GM23248 (cell line): ENCODE measurements around the gene SLAMF7. TPM values are rescaled to one million over a fixed set of nuclear protein-coding genes. Genes with fewer than 3 reads are reported as not detected.
A peak's percentile ranks its signal among the peaks of the same experiment; 100 is the strongest.

Experiments
- DNase-seq: peaks from one replicate; pipeline ENCODE4 v3.0.0-alpha.2; 2015
- H2AFZ ChIP-seq: fragments of 200-600 bp; sonication (generic); 2 replicates; pipeline ENCODE4 v1.6.1; 2016; ENCODE audit warnings: antibody characterized with exemption
- H3F3A ChIP-seq: fragments of 200-600 bp; sonication (generic); 2 replicates; pipeline ENCODE4 v1.6.1; 2016; ENCODE audit warnings: mild to moderate bottlenecking, antibody characterized with exemption, mixed run types; ENCODE audit not compliant: insufficient read depth
- H3K27ac ChIP-seq: fragments of 200-600 bp; sonication (generic); 2 replicates; pipeline ENCODE4 v1.5.1; 2016; ENCODE audit warnings: mild to moderate bottlenecking
- H3K27me3 ChIP-seq: fragments of 200-600 bp; sonication (generic); replicated peaks from 2 replicates; pipeline ENCODE4 v1.6.1; 2016; ENCODE audit warnings: mild to moderate bottlenecking; ENCODE audit not compliant: insufficient read depth
- H3K36me3 ChIP-seq: fragments of 200-600 bp; sonication (generic); 2 replicates; pipeline ENCODE4 v1.6.1; 2016; ENCODE audit warnings: low read depth, mild to moderate bottlenecking
- H3K4me1 ChIP-seq: fragments of 200-600 bp; sonication (generic); 2 replicates; pipeline ENCODE4 v1.6.1; 2016; ENCODE audit warnings: mild to moderate bottlenecking; ENCODE audit not compliant: insufficient read depth
- H3K4me2 ChIP-seq: fragments of 200-600 bp; sonication (generic); one replicate; pipeline ENCODE4 v1.6.1; 2016; ENCODE audit warnings: mild to moderate bottlenecking; ENCODE audit not compliant: unreplicated experiment
- H3K4me3 ChIP-seq: fragments of 200-600 bp; sonication (generic); 2 replicates; pipeline ENCODE4 v1.5.1; 2016; ENCODE audit warnings: mild to moderate bottlenecking
- H3K79me2 ChIP-seq: fragments of 200-600 bp; sonication (generic); 2 replicates; pipeline ENCODE4 v1.6.1; 2016; ENCODE audit warnings: mild to moderate bottlenecking; ENCODE audit not compliant: insufficient read depth
- H3K9ac ChIP-seq: fragments of 200-600 bp; sonication (generic); 2 replicates; pipeline ENCODE4 v1.6.1; 2016; ENCODE audit warnings: mild to moderate bottlenecking
- H3K9me2 ChIP-seq: fragments of 200-600 bp; sonication (generic); 2 replicates; pipeline ENCODE4 v1.6.1; 2016; ENCODE audit warnings: mixed run types, mild to moderate bottlenecking, moderate library complexity; ENCODE audit not compliant: insufficient read depth
- H3K9me3 ChIP-seq: fragments of 200-600 bp; sonication (generic); one replicate; pipeline ENCODE4 v1.6.1; 2017; ENCODE audit warnings: low read depth
- H4K20me1 ChIP-seq: fragments of 200-600 bp; sonication (generic); 2 replicates; pipeline ENCODE4 v1.6.0; 2016; ENCODE audit not compliant: insufficient read depth
- EZH2 ChIP-seq: fragments of 200-600 bp; sonication (generic); IDR thresholded peaks from 2 replicates; pipeline ENCODE4 v1.6.1; 2018; ENCODE audit warnings: antibody characterized with exemption, mild to moderate bottlenecking; ENCODE audit not compliant: insufficient read depth, poor library complexity, severe bottlenecking
- EZH2phosphoT487 ChIP-seq: fragments of 200-600 bp; sonication (generic); IDR thresholded peaks from 2 replicates; pipeline ENCODE4 v1.6.1; 2018; ENCODE audit warnings: antibody characterized with exemption, moderate library complexity, mild to moderate bottlenecking, low read depth; ENCODE audit not compliant: insufficient read depth
- WGBS, 2 experiments: methylation state at CpG; one replicate each; pipeline ENCODE4 v1.1.6; 2015 to 2017; ENCODE audit warnings: low lambda C conversion rate in 2 of 2, low coverage in 1 of 2; ENCODE audit errors: missing lambda C conversion rate in 2 of 2; 5-methylcytosine and 5-hydroxymethylcytosine counted together
- in situ Hi-C: fragments of 300-500 bp; cut with MboI; formaldehyde crosslinking; loops from 2 replicates; pipeline ENCODE4 v1.15.0; 2020
- polyA plus RNA-seq: library from polyadenylated mRNA; unstranded; fragments of >200 nt; fragmentation: Nextera tagmentation; extraction: Ambion mirVana; gene quantifications from 2 replicates; pipeline ENCODE4 v1.2.1, GENCODE V29; 2016
- total RNA-seq: library from RNA; depleted of rRNA; stranded (reverse); fragments of >200 nt; shearing (Covaris generic); gene quantifications from 2 replicates; pipeline ENCODE4 v1.2.3, GENCODE V29; 2014

SLAMF7 gene
- total and polyA plus RNA-seq, 2 experiments from 2014 or later: not detected

DNA sequence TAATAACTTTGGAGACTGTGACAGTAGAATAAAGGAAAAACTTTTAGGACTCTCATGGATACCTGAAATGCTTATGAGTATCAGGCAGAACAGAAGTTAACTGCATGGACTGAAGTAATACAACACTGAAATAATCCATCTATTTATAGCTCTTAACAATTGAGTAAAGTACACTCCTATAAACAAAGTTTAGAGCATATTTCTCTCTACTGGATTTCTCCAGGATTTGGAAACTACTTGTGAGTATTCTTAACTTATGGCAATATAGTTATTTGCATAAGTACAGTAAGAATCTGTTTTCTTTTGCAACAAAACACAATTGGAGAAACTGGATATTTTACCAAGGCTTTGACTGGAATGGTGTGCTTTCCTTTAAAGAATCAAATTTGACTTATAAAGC, 17.6 kb upstream of the SLAMF7 start:
- no peak overlapping the region for H2AFZ ChIP-seq
- in situ Hi-C loops: no loop called here
- H3K36me3 ChIP-seq: no peaks in the 10 kb centered on the region
- H3K9ac ChIP-seq: no peak overlapping the region
- no peaks in the 10 kb centered on the region for H3K4me1 ChIP-seq
- H3K4me3 ChIP-seq: no peak overlapping the region
- TF ChIP-seq EZH2 (no peak), EZH2phosphoT487 (no peak)
- no peak overlapping the region for H3K4me2 ChIP-seq
- H3K27me3 ChIP-seq: peaks cover 20% of the 10 kb centered on the region; the same call in 1 of the 2 replicates
- H3K79me2 ChIP-seq: no peaks in the 10 kb centered on the region
- no peak overlapping the region for H3K27ac ChIP-seq
- no peaks in the 10 kb centered on the region for H3F3A ChIP-seq
- no peaks in the 10 kb centered on the region for H3K9me2 ChIP-seq
- DNase-seq: no peak
- no peaks in the 10 kb centered on the region for H4K20me1 ChIP-seq
- no peaks in the 10 kb centered on the region for H3K9me3 ChIP-seq

DNA sequence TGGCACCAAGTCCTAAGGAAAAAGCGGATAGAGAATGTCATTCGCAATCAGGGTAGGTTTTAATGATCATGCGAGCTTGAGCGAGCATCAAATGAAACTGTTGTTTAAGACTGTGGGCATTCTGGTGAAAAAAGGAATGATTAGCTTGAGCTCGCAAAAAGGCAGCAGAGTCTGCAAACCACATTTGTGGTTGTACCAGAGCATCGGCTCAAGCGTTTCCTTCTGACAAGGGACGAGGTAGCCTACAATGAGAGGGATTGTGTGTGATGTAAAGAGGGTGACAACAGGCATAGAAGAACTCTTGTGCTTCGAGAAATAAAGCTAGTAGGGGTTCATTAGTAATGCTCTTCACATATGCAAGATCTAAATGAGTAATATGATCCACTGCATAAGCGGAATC, 16.3 kb upstream of the SLAMF7 start:
- Histone ChIP-seq H4K20me1 (no peaks in the 10 kb centered on the region), H2AFZ (no peak overlapping the region), H3K4me3 (no peak overlapping the region), H3K9me3 (no peaks in the 10 kb centered on the region), H3K4me2 (no peak overlapping the region), H3K27me3 (peaks cover 20% of the 10 kb centered on the region; the same call in 1 of the 2 replicates), H3K36me3 (no peaks in the 10 kb centered on the region), H3F3A (no peaks in the 10 kb centered on the region), H3K9ac (no peak overlapping the region), H3K9me2 (no peaks in the 10 kb centered on the region), H3K4me1 (no peaks in the 10 kb centered on the region), H3K79me2 (no peaks in the 10 kb centered on the region), H3K27ac (no peak overlapping the region)
- DNase-seq: no peak
- in situ Hi-C loops: no loop called here
- no peak for TF ChIP-seq EZH2
- no peak for TF ChIP-seq EZH2phosphoT487
- WGBS, 2 experiments: 30 to 32% methylated on average over 10 of the region's 10 CpGs

DNA sequence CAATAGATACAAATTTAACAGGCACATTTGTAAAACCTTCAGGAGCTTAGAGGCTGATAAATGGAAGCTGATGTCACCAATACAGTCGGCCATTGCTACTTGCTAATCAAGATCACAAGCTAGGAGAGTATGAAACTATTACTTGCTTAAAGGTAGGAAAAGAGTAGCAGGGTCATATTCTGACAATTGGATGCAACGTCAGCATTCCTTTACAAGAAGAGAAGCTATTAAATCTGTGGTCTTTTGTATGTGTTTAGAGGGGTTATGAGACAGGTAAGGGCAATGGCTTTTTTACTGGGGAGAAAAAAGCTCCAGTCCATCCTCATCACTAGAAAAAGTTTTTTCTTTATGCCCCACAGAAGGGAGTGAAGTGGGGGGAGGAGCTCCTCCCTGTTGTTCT, 15.7 kb upstream of the SLAMF7 start:
- no peak overlapping the region for H3K9ac ChIP-seq
- no peak overlapping the region for H3K4me3 ChIP-seq
- no peaks in the 10 kb centered on the region for H4K20me1 ChIP-seq
- peaks cover 20% of the 10 kb centered on the region; the same call in 1 of the 2 replicates for H3K27me3 ChIP-seq
- no peak overlapping the region for H2AFZ ChIP-seq
- H3F3A ChIP-seq: no peaks in the 10 kb centered on the region
- no peak overlapping the region for H3K4me2 ChIP-seq
- H3K9me3 ChIP-seq: no peaks in the 10 kb centered on the region
- no peak overlapping the region for H3K27ac ChIP-seq
- no peak for DNase-seq
- no peaks in the 10 kb centered on the region for H3K9me2 ChIP-seq
- H3K36me3 ChIP-seq: no peaks in the 10 kb centered on the region
- H3K79me2 ChIP-seq: no peaks in the 10 kb centered on the region
- in situ Hi-C loops: no loop called here
- no peaks in the 10 kb centered on the region for H3K4me1 ChIP-seq
- no peak for TF ChIP-seq EZH2phosphoT487
- no peak for TF ChIP-seq EZH2
- WGBS, 2 experiments: 11 to 16% methylated on average over 2 of the region's 2 CpGs

DNA sequence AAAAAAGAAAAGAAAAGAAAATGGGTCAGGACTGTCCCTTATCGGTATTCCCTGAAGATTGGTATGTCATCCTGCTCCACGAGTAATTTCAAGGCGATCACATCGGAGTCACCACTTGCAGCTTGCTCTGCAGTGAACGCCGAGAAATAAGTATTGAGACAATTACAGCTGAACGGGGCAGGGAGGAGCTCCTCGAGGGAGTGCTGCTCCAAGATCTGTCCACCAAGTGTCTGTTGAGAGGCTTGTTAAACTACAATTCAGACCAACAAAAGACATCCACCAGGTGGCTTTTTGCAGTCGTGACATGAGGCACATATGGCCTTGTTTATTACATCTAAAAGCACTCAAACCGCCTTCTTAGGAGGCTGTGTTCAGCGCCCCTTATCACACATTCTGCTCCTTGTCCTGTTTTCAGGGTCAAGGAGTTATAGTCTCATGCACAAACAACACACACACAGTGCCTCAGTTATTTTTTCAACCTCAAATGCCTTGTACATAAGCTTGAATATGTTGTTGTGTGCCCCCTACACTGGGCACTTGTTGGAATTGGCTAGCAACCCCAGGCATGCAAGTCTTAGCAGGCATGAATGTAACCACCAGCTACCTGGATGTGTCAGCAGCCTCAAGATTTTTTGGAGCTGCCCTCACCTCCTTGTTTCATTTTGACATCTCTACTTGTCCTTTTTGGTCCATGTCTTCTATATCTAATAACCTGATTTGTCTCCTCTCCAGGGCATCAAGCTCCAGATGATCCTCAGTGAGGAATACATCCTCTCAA, 14.4 kb upstream of the SLAMF7 start:
- peaks cover 20% of the 10 kb centered on the region; the same call in 1 of the 2 replicates for H3K27me3 ChIP-seq
- H2AFZ ChIP-seq: no peak overlapping the region
- peak overlapping the region; percentile 28 for H3K4me2 ChIP-seq
- H4K20me1 ChIP-seq: no peaks in the 10 kb centered on the region
- in situ Hi-C loops: no loop called here
- no peaks in the 10 kb centered on the region for H3K9me2 ChIP-seq
- no peak overlapping the region for H3K4me3 ChIP-seq
- no peak overlapping the region for H3K27ac ChIP-seq
- WGBS, 2 experiments: 13 to 21% methylated on average over 11 of the region's 11 CpGs
- H3K9me3 ChIP-seq: no peaks in the 10 kb centered on the region
- H3K4me1 ChIP-seq: no peaks in the 10 kb centered on the region
- DNase-seq: peak; percentile 8
- H3F3A ChIP-seq: no peaks in the 10 kb centered on the region
- H3K36me3 ChIP-seq: no peaks in the 10 kb centered on the region
- H3K79me2 ChIP-seq: no peaks in the 10 kb centered on the region
- TF ChIP-seq EZH2 (no peak), EZH2phosphoT487 (no peak)
- H3K9ac ChIP-seq: no peak overlapping the region

DNA sequence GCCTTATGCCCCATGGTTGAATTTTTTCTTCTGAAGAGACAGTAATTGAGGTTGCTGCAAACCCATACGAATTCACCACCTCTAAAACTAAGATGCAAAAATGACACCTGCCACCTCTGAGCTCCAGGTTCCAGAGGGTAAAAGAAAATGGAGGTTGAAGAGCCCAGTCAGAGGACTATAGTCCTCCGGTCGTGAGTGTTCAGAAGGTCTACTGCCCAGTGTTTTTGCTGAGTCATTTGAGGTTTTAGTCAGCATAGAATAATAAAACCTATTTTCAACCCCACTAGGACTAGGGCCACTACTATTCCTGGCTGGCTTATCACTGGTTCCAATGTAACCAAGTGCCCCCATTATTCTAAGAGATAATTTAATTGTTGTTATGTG, 12.9 kb upstream of the SLAMF7 start:
- Histone ChIP-seq H3K9me3 (no peaks in the 10 kb centered on the region), H3K4me3 (no peak overlapping the region), H3K9ac (no peak overlapping the region), H3K27me3 (peaks cover 18% of the 10 kb centered on the region), H3K9me2 (no peaks in the 10 kb centered on the region), H3K4me2 (no peak overlapping the region), H3K4me1 (no peaks in the 10 kb centered on the region), H2AFZ (0 out of 2 replicates have a peak overlapping the region, but pooled peaks have one; percentile 37), H3K27ac (no peak overlapping the region), H3K79me2 (no peaks in the 10 kb centered on the region), H3F3A (no peaks in the 10 kb centered on the region), H3K36me3 (no peaks in the 10 kb centered on the region), H4K20me1 (no peaks in the 10 kb centered on the region)
- TF ChIP-seq EZH2 (no peak), EZH2phosphoT487 (no peak)
- in situ Hi-C loops: no loop called here
- WGBS, 2 experiments: 40 to 47% methylated on average over 3 of the region's 3 CpGs
- DNase-seq: peak; percentile 20
